Activated CD8-positive, alpha-beta T cell treated with anti-CD3 and anti-CD28 coated beads, Interleukin-2, amount 10 ng/mL, durations not matched to agents 7 days and 5 days (primary cell): ENCODE measurements around the gene CACNA2D1. TPM values are rescaled to one million over a fixed set of nuclear protein-coding genes. Genes with fewer than 3 reads are reported as not detected.
"Not testable (repeated sequence)": the region's sequence is repeated elsewhere in the genome, so short reads cannot be mapped to it uniquely, and the experiment has no call there.

Source experiments
- ATAC-seq: fragments of 150-1000 bp; cut with Tn5 transposase; one replicate; pipeline ENCODE4 v1.10.0; 2021; ENCODE audit warnings: moderate library complexity
- CTCF ChIA-PET: fragments of 350-600 bp; sonication (Branson Sonifier 250); formaldehyde crosslinking; loops from one replicate; lab custom pipeline; 2021; ENCODE audit warnings: antibody characterized with exemption; lab: Charles Lee
- POLR2A ChIA-PET: fragments of 350-600 bp; sonication (Branson Sonifier 250); formaldehyde crosslinking; loops from one replicate; lab custom pipeline; 2021; ENCODE audit warnings: antibody characterized with exemption; lab: Charles Lee
- DNase-seq: peaks from one replicate; pipeline ENCODE4 v3.0.0-alpha.2; 2020
- H3K27ac Mint-ChIP-seq: one replicate; pipeline ENCODE4 v1.8.0; 2021; ENCODE audit warnings: mild to moderate bottlenecking, mixed read lengths
- H3K27me3 Mint-ChIP-seq: one replicate; pipeline ENCODE4 v1.8.0; 2021; ENCODE audit warnings: low read depth, mixed read lengths
- H3K36me3 Mint-ChIP-seq: one replicate; pipeline ENCODE4 v1.8.0; 2021; ENCODE audit warnings: low read depth, mixed read lengths
- H3K4me1 Mint-ChIP-seq: one replicate; pipeline ENCODE4 v1.8.0; 2021; ENCODE audit warnings: low read depth, mixed read lengths
- H3K4me3 Mint-ChIP-seq: one replicate; pipeline ENCODE4 v1.8.0; 2021; ENCODE audit warnings: mild to moderate bottlenecking, mixed read lengths
- H3K9me3 Mint-ChIP-seq: one replicate; pipeline ENCODE4 v1.8.0; 2022; ENCODE audit warnings: mixed read lengths; ENCODE audit not compliant: insufficient read depth
- total RNA-seq, 2 experiments: library from RNA; stranded (reverse); gene quantifications; one replicate each; pipeline ENCODE4 v1.2.3, GENCODE V29; 2021

The CACNA2D1 gene
- total RNA-seq, 2 experiments from 2014 or later = not detected

DNA sequence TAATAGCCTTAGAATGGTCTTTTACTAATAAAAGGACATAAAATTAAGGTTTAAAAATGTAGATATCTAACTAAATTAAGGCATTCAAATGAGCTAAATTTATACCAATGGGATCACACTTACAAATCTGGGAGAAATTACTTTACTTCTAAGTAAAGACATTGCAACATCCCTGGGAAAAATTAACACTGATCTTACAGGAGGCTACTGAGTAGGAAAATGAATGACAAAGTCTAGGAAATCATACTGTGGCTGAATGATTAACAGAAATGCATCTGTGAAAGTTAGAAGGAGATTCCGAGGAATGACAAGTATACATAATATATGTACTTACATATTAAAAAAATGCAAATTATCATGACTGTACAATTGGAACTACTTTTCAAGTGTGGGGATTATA, 38.3 kb downstream of the CACNA2D1 start:
- no peaks in the 10 kb centered on the region for H3K27me3 Mint-ChIP-seq
- ChIA-PET CTCF (no interaction called here), POLR2A (no interaction called here)
- H3K36me3 Mint-ChIP-seq = no peaks in the 10 kb centered on the region
- H3K27ac Mint-ChIP-seq = no peak overlapping the region
- DNase-seq = no peak
- no peaks in the 10 kb centered on the region for H3K4me1 Mint-ChIP-seq
- no peaks in the 10 kb centered on the region for H3K9me3 Mint-ChIP-seq
- no peak for ATAC-seq
- no peak overlapping the region for H3K4me3 Mint-ChIP-seq

DNA sequence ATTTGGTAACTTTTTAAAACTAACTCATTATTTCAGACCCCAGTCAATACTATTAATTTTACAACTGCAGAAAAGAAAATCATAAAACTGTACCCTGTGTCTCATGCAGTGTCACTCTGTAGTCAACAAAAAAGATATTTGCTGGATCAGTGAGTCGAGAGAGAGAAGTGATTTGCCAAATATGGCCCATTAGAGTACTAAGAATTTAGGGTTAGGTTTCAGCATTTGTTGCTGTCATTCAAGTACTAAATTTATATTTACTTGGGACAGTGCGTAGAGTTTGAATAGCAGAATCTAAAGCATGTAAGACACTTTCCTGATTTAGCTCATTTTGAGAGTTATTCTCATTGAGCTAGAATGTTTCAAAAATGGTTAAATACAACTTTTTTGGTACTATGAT, 38.9 kb downstream of the CACNA2D1 start:
- ChIA-PET CTCF (no interaction called here), POLR2A (no interaction called here)
- Mint-ChIP-seq H3K9me3 (no peaks in the 10 kb centered on the region), H3K4me3 (no peak overlapping the region), H3K36me3 (no peaks in the 10 kb centered on the region), H3K4me1 (no peaks in the 10 kb centered on the region), H3K27ac (no peak overlapping the region), H3K27me3 (no peaks in the 10 kb centered on the region)
- ATAC-seq (no peak), DNase-seq (no peak)

- Mint-ChIP-seq H3K36me3 (no peaks in the 10 kb centered on the region), H3K9me3 (no peaks in the 10 kb centered on the region), H3K27me3 (no peaks in the 10 kb centered on the region), H3K4me3 (no peak overlapping the region), H3K4me1 (no peaks in the 10 kb centered on the region), H3K27ac (no peak overlapping the region)
- ChIA-PET POLR2A (no interaction called here), CTCF (no interaction called here)
- DNase-seq (no peak), ATAC-seq (no peak)
Observed at GRCh38 chr7:82404094-82404493, 39.5 kb downstream of the CACNA2D1 start.

DNA sequence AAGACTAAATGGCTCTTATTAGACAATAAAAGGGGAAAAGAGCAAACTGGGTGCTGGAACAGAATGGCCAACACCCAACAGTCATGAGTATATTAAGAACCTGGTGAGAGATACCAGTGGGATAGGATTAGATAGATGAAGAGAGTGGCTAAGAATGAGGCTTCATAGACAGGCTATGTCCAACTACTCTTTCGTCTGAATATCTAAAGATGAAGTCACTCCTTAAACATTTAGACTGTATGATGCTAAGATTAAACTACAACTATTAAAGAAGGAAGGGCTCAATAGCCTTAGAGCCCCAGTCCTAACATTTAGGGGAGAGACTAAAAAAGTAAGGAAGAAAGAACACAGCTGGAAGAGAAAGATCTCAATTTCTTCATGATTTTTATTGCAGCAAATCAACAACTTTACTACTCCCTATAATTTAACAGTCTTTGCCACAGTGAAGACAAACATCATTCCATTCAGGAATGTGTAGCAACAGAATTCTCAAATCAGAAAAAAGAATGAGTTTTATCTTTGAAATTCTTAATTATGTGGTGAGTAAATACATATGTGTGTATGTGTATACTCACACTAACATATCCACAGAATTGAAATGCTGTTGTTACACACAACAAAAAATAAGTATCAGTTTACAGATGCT, 45.6 kb downstream of the CACNA2D1 start:
- no peaks in the 10 kb centered on the region for H3K4me1 Mint-ChIP-seq
- ATAC-seq (no peak), DNase-seq (no peak)
- CTCF ChIA-PET = no interaction called here
- POLR2A ChIA-PET = no interaction called here
- H3K27ac Mint-ChIP-seq = no peak overlapping the region
- H3K4me3 Mint-ChIP-seq = no peak overlapping the region
- H3K27me3 Mint-ChIP-seq = no peaks in the 10 kb centered on the region
- H3K9me3 Mint-ChIP-seq = no peaks in the 10 kb centered on the region
- no peaks in the 10 kb centered on the region for H3K36me3 Mint-ChIP-seq

DNA sequence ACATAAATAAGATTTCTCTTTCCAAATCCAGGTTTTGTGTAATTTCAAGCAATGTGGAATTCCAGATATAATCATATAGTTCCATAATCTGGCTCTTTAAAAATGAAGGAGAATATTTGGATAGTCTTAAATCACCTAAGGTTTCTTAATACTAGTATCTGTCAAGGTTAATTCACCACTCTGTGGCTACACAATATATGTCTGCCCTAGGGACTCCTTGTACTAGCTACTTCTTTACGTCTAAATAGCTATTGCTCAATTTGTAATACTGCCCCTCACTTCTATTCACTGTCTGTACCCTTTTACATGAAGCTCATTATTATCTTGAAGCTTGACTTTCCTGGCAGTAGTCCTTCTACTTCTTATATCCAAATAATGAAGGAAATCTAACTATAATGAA, 47.2 kb downstream of the CACNA2D1 start:
- ChIA-PET CTCF (no interaction called here), POLR2A (no interaction called here)
- ATAC-seq = no peak
- Mint-ChIP-seq H3K36me3 (no peaks in the 10 kb centered on the region), H3K4me3 (no peak overlapping the region), H3K27ac (no peak overlapping the region), H3K27me3 (no peaks in the 10 kb centered on the region), H3K9me3 (no peaks in the 10 kb centered on the region), H3K4me1 (no peaks in the 10 kb centered on the region)
- no peak for DNase-seq

DNA sequence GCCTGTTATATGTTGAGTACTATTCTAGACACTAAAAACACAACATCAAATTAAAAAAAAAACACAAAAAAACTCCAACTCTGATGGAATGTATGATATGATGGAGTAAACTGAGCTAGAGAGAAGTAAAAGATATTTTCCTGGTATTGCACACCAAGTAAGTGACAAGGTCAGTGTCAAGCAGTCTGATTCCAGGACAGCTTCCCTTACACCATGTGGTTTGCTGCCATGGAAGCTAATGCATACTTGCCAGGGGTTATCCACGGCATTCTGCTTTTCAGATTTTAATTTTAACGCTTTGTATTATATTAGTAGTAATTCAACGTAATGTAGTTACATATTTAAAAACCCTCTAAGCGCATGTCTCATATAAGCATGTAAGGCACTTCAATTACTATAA, 48.4 kb downstream of the CACNA2D1 start:
- Mint-ChIP-seq H3K27ac (no peak overlapping the region), H3K9me3 (no peaks in the 10 kb centered on the region), H3K4me3 (no peak overlapping the region), H3K36me3 (no peaks in the 10 kb centered on the region), H3K27me3 (no peaks in the 10 kb centered on the region), H3K4me1 (no peaks in the 10 kb centered on the region)
- DNase-seq (no peak), ATAC-seq (no peak)
- ChIA-PET POLR2A (no interaction called here), CTCF (no interaction called here)

DNA sequence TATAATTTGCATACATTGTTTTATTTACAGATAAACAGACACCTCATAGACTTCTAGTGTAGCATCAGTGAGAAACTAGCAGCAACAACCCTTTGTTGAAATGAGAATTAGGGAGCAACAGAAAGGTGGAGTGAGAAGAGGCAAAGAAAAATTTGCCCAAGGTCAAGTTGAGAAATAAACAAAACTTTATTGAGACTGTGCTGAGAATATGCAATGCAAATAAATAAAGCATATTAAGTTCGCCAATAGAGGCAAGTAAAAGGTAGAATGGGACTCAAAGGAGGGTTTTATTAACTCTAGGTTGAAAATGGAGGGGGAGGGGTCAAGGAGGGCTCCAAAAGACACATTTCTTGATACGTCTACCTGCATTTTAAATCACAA, 49.7 kb downstream of the CACNA2D1 start:
- no peak overlapping the region for H3K27ac Mint-ChIP-seq
- no peaks in the 10 kb centered on the region for H3K4me1 Mint-ChIP-seq
- no peaks in the 10 kb centered on the region for H3K27me3 Mint-ChIP-seq
- no peaks in the 10 kb centered on the region for H3K9me3 Mint-ChIP-seq
- ChIA-PET POLR2A (no interaction called here), CTCF (no interaction called here)
- no peaks in the 10 kb centered on the region for H3K36me3 Mint-ChIP-seq
- ATAC-seq = no peak
- no peak for DNase-seq
- no peak overlapping the region for H3K4me3 Mint-ChIP-seq

DNA sequence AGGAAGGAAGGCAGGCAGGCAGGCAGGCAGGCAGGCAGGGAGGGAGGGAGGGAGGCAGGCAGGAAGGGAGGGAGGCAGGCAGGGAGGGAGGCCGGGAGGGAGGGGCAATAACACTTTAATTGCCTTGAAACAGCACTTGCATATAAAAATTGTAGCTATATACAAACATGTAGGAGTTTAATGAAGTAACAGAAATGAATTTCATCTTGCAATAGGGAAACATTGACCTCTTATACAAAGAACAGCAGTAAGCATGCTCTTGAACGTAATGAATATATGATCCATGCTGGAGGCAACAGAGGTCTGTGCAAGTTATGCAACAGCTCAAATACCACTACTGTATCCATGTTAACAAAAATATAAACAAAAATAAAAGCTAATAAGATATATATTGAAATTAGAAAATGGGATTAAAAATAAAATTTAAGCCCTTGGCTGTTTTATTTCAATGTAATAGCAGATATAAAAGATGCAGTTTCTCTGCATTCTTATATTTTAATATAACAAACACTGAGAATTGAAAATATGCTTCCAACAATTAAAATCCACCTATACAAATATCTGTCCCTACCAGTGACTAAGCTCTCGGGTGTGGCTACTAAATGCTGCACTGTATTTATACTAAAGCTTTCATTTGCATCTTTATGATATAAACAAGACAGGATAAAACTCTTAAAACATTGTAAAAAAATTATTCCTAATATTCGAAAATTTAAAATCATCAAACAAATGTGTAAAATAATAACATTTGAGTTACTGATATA, 50.3 kb downstream of the CACNA2D1 start:
- ChIA-PET CTCF (no interaction called here), POLR2A (no interaction called here)
- H3K36me3 Mint-ChIP-seq = no peaks in the 10 kb centered on the region
- no peaks in the 10 kb centered on the region for H3K9me3 Mint-ChIP-seq
- no peaks in the 10 kb centered on the region for H3K4me1 Mint-ChIP-seq
- H3K27ac Mint-ChIP-seq = no peak overlapping the region
- no peaks in the 10 kb centered on the region for H3K27me3 Mint-ChIP-seq
- ATAC-seq = no peak
- DNase-seq = no peak
- H3K4me3 Mint-ChIP-seq = no peak overlapping the region

GRCh38 chr7:82390936-82391335, 52.6 kb downstream of the CACNA2D1 start:
- ATAC-seq (no peak), DNase-seq (no peak)
- H3K27me3 Mint-ChIP-seq = no peaks in the 10 kb centered on the region
- H3K4me1 Mint-ChIP-seq = no peaks in the 10 kb centered on the region
- no peak overlapping the region for H3K4me3 Mint-ChIP-seq
- no peaks in the 10 kb centered on the region for H3K36me3 Mint-ChIP-seq
- POLR2A ChIA-PET = no interaction called here
- no peaks in the 10 kb centered on the region for H3K9me3 Mint-ChIP-seq
- no peak overlapping the region for H3K27ac Mint-ChIP-seq
- CTCF ChIA-PET = no interaction called here

GRCh38 chr7:82389876-82390275, 53.7 kb downstream of the CACNA2D1 start:
- CTCF ChIA-PET = no interaction called here
- H3K36me3 Mint-ChIP-seq = no peaks in the 10 kb centered on the region
- H3K9me3 Mint-ChIP-seq = no peaks in the 10 kb centered on the region
- H3K27ac Mint-ChIP-seq = no peak overlapping the region
- POLR2A ChIA-PET = no interaction called here
- DNase-seq = no peak
- H3K4me3 Mint-ChIP-seq = no peak overlapping the region
- no peak for ATAC-seq
- H3K27me3 Mint-ChIP-seq = no peaks in the 10 kb centered on the region
- no peaks in the 10 kb centered on the region for H3K4me1 Mint-ChIP-seq

- POLR2A ChIA-PET = no interaction called here
- H3K9me3 Mint-ChIP-seq = no peaks in the 10 kb centered on the region
- H3K4me3 Mint-ChIP-seq = no peak overlapping the region
- CTCF ChIA-PET = no interaction called here
- no peak for ATAC-seq
- no peak for DNase-seq
- no peaks in the 10 kb centered on the region for H3K27me3 Mint-ChIP-seq
- no peak overlapping the region for H3K27ac Mint-ChIP-seq
- H3K36me3 Mint-ChIP-seq = no peaks in the 10 kb centered on the region
- no peaks in the 10 kb centered on the region for H3K4me1 Mint-ChIP-seq
Observed at GRCh38 chr7:82388138-82388537, 55.4 kb downstream of the CACNA2D1 start.

DNA sequence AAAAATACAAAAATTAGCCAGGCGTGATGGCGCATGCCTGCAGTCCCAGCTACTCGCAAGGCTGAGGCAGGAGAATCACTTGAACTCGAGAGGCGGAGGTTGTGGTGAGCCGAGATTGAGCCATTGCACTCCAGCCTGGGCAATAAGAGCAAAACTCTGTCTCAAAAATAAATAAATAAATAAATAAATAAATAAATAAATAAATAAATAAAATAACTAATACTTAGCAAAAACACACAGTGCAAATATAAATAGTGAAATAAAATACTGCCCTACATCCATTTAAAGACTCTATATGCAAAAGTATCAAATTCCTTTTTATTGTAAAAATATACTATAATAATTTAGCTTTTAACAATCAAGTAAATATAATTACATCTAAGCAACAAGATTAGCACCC, 57.0 kb downstream of the CACNA2D1 start:
- POLR2A ChIA-PET, CTCF ChIA-PET, H3K4me3 Mint-ChIP-seq, ATAC-seq, H3K27me3 Mint-ChIP-seq, H3K27ac Mint-ChIP-seq, DNase-seq, H3K4me1 Mint-ChIP-seq, H3K36me3 Mint-ChIP-seq, H3K9me3 Mint-ChIP-seq: not testable (repeated sequence)
